ENCODE results near the gene ZNF311. TPM values are rescaled to one million over a fixed set of nuclear protein-coding genes. Genes with fewer than 3 reads are reported as not detected.

Gene ZNF311
- total and polyA plus RNA-seq, 2 experiments from 2014 or later: 0.57 to 1.3 TPM

DNA sequence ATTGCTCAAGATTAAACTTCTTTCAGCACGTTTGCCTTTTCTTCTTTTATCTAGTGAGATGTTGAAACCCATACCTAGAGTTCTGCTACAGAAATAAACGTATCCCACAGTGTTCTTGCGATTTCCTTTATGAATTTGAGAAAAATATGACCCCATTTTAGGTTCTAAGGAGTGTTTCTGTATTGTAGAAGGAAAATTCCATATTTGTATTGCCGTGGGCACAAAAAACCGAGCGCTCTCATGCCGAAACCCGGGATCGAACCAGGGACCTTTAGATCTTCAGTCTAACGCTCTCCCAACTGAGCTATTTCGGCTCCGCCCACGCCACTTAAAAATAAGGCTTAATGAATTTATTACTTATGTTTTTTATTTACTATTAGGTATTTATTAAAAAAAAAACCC, 23.7 kb downstream of the ZNF311 start:
- DNase-seq (ENCODE audit: low spot score): peak; percentile 81
- Histone ChIP-seq H3K4me1 (ENCODE audit: insufficient read depth) (peaks cover 3% of the 10 kb centered on the region), H3K27ac (peak overlapping the region; percentile 91), H3K9me3 (ENCODE audit: low read depth) (no peaks in the 10 kb centered on the region), H3K4me3 (peak overlapping the region; percentile 65), H3K27me3 (no peaks in the 10 kb centered on the region), H3K79me2 (no peaks in the 10 kb centered on the region), H3K36me3 (replicated peaks; ENCODE audit: insufficient read depth, low read depth) (no peaks in the 10 kb centered on the region), H3K4me2 (peak overlapping the region; percentile 71), H4K20me1 (ENCODE audit: insufficient read depth, poor library complexity, severe bottlenecking) (no peaks in the 10 kb centered on the region), H2AFZ (peak overlapping the region; percentile 62), H3K9me2 (replicated peaks; ENCODE audit: insufficient read depth) (no peaks in the 10 kb centered on the region)
- under 1% methylated on average over 13 of the region's 13 CpGs for WGBS (ENCODE audit: low lambda C conversion rate, missing lambda C conversion rate)
- TF ChIP-seq EZH2 (IDR thresholded peaks at IDR 0.05; ENCODE audit: borderline replicate concordance) (no peak), EZH2phosphoT487 (IDR thresholded peaks at IDR 0.05; ENCODE audit: low read depth, severe bottlenecking, unreplicated experiment) (no peak)
- TF ChIP-seq, protein P1, sequence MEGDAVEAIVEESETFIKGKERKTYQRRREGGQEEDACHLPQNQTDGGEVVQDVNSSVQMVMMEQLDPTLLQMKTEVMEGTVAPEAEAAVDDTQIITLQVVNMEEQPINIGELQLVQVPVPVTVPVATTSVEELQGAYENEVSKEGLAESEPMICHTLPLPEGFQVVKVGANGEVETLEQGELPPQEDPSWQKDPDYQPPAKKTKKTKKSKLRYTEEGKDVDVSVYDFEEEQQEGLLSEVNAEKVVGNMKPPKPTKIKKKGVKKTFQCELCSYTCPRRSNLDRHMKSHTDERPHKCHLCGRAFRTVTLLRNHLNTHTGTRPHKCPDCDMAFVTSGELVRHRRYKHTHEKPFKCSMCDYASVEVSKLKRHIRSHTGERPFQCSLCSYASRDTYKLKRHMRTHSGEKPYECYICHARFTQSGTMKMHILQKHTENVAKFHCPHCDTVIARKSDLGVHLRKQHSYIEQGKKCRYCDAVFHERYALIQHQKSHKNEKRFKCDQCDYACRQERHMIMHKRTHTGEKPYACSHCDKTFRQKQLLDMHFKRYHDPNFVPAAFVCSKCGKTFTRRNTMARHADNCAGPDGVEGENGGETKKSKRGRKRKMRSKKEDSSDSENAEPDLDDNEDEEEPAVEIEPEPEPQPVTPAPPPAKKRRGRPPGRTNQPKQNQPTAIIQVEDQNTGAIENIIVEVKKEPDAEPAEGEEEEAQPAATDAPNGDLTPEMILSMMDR (IDR thresholded peaks at IDR 0.05; ENCODE audit: poor library complexity): no peak

DNA sequence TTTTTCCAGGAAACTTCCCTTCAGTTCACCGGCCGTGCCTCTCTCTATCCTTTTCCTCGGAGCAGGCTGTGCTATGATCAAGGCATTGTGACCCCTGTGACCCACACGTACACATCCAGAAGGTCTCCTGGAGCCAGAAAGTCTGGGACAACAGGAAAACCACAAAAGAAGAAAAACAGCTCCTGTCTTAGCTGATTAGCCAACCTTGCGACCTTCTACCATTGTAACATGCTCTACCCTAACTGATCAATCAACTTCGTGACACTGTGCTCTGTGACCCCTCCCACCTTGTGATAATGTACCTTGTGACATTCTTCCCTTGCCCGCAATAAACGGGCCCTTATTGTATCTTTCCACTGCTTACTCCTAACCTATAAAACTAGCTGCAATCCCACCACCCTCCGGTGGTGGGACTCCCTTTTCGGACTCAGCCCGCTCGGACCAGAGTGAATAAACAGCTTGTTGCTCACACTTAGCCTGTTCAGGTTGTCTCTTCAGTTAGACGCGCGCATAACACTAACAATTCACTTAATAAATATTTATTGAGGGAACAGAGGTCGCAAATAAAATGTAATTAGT, 24.2 kb downstream of the ZNF311 start:
- H3K4me2 ChIP-seq: peak overlapping the region; percentile 71
- peaks cover 3% of the 10 kb centered on the region for H3K4me1 ChIP-seq (ENCODE audit: insufficient read depth)
- H3K4me3 ChIP-seq: peak overlapping the region; percentile 65
- no peaks in the 10 kb centered on the region for H3K79me2 ChIP-seq
- H3K27me3 ChIP-seq: no peaks in the 10 kb centered on the region
- no peaks in the 10 kb centered on the region for H4K20me1 ChIP-seq (ENCODE audit: insufficient read depth, poor library complexity, severe bottlenecking)
- H3K9me2 ChIP-seq (replicated peaks; ENCODE audit: insufficient read depth): no peaks in the 10 kb centered on the region
- no peaks in the 10 kb centered on the region for H3K9me3 ChIP-seq (ENCODE audit: low read depth)
- no peaks in the 10 kb centered on the region for H3K36me3 ChIP-seq (replicated peaks; ENCODE audit: insufficient read depth, low read depth)
- H2AFZ ChIP-seq: peak overlapping the region; percentile 62
- H3K27ac ChIP-seq: peak overlapping the region; percentile 91
- WGBS (ENCODE audit: low lambda C conversion rate, missing lambda C conversion rate): 1% methylated on average over 16 of the region's 16 CpGs
- peak; percentile 90 for DNase-seq (ENCODE audit: low spot score)
- TF ChIP-seq, protein P1 (IDR thresholded peaks at IDR 0.05; ENCODE audit: poor library complexity): peak; percentile 49
- no peak for TF ChIP-seq EZH2phosphoT487 (IDR thresholded peaks at IDR 0.05; ENCODE audit: low read depth, severe bottlenecking, unreplicated experiment)
- TF ChIP-seq EZH2 (IDR thresholded peaks at IDR 0.05; ENCODE audit: borderline replicate concordance): no peak

DNA sequence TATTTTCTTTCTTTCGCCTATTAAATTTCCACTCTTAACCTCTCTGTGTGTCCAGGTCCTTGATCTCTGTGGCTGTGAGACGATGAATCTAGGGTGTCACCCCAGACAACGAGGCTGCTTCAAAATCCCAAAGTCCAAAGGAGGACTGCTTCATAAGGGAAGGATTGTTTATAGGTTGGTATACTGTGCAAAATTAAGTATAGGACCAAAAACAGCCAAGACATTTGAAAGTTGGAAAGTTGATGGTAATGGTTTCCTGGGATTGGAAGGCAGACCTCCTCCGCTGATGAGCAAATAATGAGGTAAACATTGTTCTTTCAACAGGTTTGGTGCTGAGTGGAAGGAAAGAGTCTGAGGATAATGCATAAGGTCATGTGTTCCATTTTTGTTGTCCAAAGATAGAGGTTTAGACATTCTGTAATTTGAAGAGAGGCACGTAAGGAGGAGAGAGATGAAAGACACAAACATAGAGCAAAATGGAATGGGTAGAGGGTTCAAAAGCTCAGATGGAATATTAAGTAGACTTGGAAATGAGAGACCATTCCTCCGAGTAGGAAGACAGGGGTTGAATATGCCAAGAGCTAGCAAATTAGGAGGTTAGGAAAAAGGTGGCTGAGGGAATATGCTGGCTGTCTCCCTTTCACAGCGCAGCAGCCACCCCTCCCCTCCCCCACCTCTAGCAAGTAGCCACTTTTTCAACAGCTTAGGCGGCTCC, 24.8 kb downstream of the ZNF311 start:
- peak overlapping the region; percentile 62 for H2AFZ ChIP-seq
- no peaks in the 10 kb centered on the region for H3K9me3 ChIP-seq (ENCODE audit: low read depth)
- no peaks in the 10 kb centered on the region for H3K27me3 ChIP-seq
- WGBS (ENCODE audit: low lambda C conversion rate, missing lambda C conversion rate): 39% methylated on average over 8 of the region's 8 CpGs
- H3K4me3 ChIP-seq: peak overlapping the region; percentile 65
- peak overlapping the region; percentile 71 for H3K4me2 ChIP-seq
- peak; percentile 68 for DNase-seq (ENCODE audit: low spot score)
- peaks cover 3% of the 10 kb centered on the region for H3K4me1 ChIP-seq (ENCODE audit: insufficient read depth)
- no peak for TF ChIP-seq EZH2 (IDR thresholded peaks at IDR 0.05; ENCODE audit: borderline replicate concordance)
- TF ChIP-seq EZH2phosphoT487 (IDR thresholded peaks at IDR 0.05; ENCODE audit: low read depth, severe bottlenecking, unreplicated experiment): no peak
- TF ChIP-seq, protein P1 (IDR thresholded peaks at IDR 0.05; ENCODE audit: poor library complexity): no peak
- H3K27ac ChIP-seq: peak overlapping the region; percentile 91
- no peaks in the 10 kb centered on the region for H3K9me2 ChIP-seq (replicated peaks; ENCODE audit: insufficient read depth)
- no peaks in the 10 kb centered on the region for H3K36me3 ChIP-seq (replicated peaks; ENCODE audit: insufficient read depth, low read depth)
- no peaks in the 10 kb centered on the region for H3K79me2 ChIP-seq
- H4K20me1 ChIP-seq (ENCODE audit: insufficient read depth, poor library complexity, severe bottlenecking): no peaks in the 10 kb centered on the region

Measured in hepatocyte (in vitro differentiated cells).